ENCODE data around the gene TRIM17. TPM values are rescaled to one million over a fixed set of nuclear protein-coding genes. Genes with fewer than 3 reads are reported as not detected.

The TRIM17 gene
- total and polyA plus RNA-seq, 10 donors = 0.36 to 7.1 (median 4.7) TPM

DNA sequence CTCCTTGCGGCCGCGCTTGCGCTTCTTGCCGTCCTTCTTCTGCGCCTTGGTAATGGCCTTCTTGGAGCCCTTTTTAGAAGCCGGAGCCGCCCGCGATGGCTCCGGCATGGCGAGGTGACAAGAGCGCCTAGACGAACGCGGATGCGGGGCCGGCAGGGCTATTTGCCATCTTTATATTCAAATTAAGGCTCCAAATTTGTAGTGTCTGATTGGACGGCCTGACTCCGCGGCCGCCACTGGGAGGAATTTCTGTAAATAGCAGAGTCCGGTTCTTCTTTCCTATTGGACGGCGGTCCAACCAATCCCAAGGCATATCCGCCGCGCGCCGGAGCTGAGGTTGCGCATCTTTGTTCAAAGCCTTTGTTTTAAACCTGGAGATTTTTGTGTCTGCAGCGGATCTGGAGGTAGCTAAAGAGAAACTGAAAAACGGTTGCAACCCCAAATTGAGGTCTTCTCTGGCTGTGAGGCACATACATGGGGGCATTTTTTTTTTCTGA lies 47.9 kb upstream of the TRIM17 start:
- peak overlapping the region; percentile 16 to 69 (median 40) for H3K4me3 ChIP-seq
- intact Hi-C loops (cut with DNase I; ENCODE audit: low total_unique reads) = no loop called here
- WGBS, 5 donors = 1 to 4% (median 2%) methylated on average over 23 to 33 of the region's 33 CpGs
- H3K27ac ChIP-seq = peak overlapping the region in 4 of 8 donors; percentile 50 to 67 (median 64)
- TF ChIP-seq POLR2AphosphoS5 (IDR thresholded peaks at IDR 0.05) (peak; percentile 50 to 85 (median 75)), POLR2A (IDR thresholded peaks at IDR 0.05) (peak in 1 of 3 donors; percentile 42)
- TF ChIP-seq, protein P1, sequence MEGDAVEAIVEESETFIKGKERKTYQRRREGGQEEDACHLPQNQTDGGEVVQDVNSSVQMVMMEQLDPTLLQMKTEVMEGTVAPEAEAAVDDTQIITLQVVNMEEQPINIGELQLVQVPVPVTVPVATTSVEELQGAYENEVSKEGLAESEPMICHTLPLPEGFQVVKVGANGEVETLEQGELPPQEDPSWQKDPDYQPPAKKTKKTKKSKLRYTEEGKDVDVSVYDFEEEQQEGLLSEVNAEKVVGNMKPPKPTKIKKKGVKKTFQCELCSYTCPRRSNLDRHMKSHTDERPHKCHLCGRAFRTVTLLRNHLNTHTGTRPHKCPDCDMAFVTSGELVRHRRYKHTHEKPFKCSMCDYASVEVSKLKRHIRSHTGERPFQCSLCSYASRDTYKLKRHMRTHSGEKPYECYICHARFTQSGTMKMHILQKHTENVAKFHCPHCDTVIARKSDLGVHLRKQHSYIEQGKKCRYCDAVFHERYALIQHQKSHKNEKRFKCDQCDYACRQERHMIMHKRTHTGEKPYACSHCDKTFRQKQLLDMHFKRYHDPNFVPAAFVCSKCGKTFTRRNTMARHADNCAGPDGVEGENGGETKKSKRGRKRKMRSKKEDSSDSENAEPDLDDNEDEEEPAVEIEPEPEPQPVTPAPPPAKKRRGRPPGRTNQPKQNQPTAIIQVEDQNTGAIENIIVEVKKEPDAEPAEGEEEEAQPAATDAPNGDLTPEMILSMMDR (IDR thresholded peaks at IDR 0.05 in 8 of 11, conservative IDR thresholded peaks at IDR 0.05 in 3 of 11) = peak in 1 of 11 experiments; percentile 10
- H3K9me3 ChIP-seq = no peaks in the 10 kb centered on the region
- peak; percentile 90 for DNase-seq
- peaks cover 6 to 39% (median 27%) of the 10 kb centered on the region in 6 donors for H3K4me1 ChIP-seq
- no peaks in the 10 kb centered on the region for H3K36me3 ChIP-seq
- H3K27me3 ChIP-seq (replicated peaks in 1 of 7) = peaks cover 0 to 97% (median 34%) of the 10 kb centered on the region in 7 donors

DNA sequence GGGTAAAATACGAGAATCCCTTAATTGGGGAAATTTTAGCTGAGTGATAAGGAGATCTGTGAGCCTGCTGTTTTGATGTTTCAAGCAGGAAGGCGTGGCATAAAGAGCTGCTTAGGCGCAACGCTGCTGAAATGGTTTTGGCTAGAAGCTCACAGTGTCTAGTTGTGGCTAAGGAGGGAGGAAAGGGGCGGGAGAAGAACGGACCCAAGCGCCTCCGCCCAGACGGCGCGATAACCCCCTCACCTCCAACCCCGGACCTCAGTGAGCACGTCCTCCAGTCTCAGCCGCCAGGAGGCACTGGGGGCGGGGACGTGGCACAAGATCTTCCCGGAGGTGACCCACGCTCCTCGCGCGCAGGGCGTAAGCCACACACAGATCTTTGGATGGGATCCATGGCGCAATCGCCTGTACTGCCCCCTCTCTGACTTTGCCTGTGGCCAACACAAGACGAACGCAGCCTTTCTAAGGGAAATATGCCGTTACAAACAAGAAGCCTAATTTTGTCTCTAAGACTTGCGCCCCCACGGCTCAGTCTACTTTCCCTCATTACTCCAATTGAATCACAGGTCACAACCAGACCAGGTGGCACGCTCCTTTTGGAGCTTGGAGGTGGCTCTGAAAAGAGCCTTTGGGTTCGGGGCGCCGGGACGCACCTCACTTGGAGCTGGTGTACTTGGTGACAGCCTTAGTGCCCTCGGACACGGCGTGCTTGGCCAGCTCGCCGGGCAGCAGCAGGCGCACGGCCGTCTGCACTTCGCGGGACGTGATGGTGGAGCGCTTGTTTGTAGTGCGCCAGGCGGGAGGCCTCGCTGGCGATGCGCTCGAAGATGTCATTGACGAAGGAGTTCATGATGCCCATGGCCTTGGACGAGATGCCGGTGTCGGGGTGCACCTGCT lies 47.1 kb upstream of the TRIM17 start:
- H3K27ac ChIP-seq = peak overlapping the region in 6 of 8 donors; percentile 13 to 67 (median 55)
- DNase-seq = peak; percentile 83
- no peaks in the 10 kb centered on the region for H3K9me3 ChIP-seq
- 2 to 4% (median 3%) methylated on average over 17 to 56 of the region's 56 CpGs for WGBS, 5 donors
- peak overlapping the region; percentile 16 to 69 (median 40) for H3K4me3 ChIP-seq
- intact Hi-C loops (cut with DNase I; ENCODE audit: low total_unique reads) = no loop called here
- no peaks in the 10 kb centered on the region for H3K36me3 ChIP-seq
- TF ChIP-seq, protein P1 (IDR thresholded peaks at IDR 0.05 in 8 of 11, conservative IDR thresholded peaks at IDR 0.05 in 3 of 11) = peak in 4 of 11 experiments; percentile 9 to 32 (median 20)
- TF ChIP-seq POLR2AphosphoS5 (IDR thresholded peaks at IDR 0.05) (peak in 2 of 3 donors; percentile 60 to 73), POLR2A (IDR thresholded peaks at IDR 0.05) (no peak)
- peaks cover 0 to 97% (median 28%) of the 10 kb centered on the region in 7 donors for H3K27me3 ChIP-seq (replicated peaks in 1 of 7)
- peaks cover 10 to 47% (median 34%) of the 10 kb centered on the region in 6 donors for H3K4me1 ChIP-seq

DNA sequence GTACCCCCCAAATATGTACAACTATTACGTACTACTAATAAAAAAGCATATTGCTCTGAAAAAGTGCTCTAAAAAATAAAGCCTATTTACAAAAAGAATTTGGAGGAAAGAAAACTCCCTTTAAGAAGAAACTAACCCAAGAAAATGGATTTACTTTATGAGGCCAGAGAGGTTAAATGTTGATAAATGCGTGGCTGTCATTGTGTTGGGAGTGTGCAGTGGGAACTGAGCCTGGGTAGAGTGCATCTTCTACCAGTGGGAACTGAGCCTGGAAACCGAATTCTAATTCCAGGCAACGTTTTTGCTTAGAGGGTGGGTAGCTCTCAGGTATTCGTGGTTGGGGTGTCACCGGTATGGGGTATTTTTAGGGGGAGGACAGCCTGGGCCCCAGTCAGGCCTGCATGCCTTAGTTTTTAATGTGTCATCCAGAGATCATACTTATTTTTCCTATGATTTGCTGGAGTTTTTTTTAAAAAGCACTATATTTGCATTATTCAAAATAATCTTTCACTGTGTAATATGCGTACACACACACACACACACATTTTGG lies 46.4 kb upstream of the TRIM17 start:
- Histone ChIP-seq H3K4me3 (peak overlapping the region in 3 of 8 donors; percentile 40 to 69 (median 45)), H3K9me3 (no peaks in the 10 kb centered on the region), H3K4me1 (peaks cover 10 to 54% (median 37%) of the 10 kb centered on the region in 6 donors), H3K27me3 (replicated peaks in 1 of 7) (peaks cover 0 to 97% (median 28%) of the 10 kb centered on the region in 7 donors), H3K27ac (peak overlapping the region in 5 of 8 donors; percentile 20 to 67 (median 60)), H3K36me3 (no peaks in the 10 kb centered on the region)
- TF ChIP-seq, protein P1 (IDR thresholded peaks at IDR 0.05 in 8 of 11, conservative IDR thresholded peaks at IDR 0.05 in 3 of 11) = no peak
- TF ChIP-seq POLR2AphosphoS5 (IDR thresholded peaks at IDR 0.05) = no peak
- no peak for TF ChIP-seq POLR2A (IDR thresholded peaks at IDR 0.05)
- no peak for DNase-seq
- intact Hi-C loops (cut with DNase I; ENCODE audit: low total_unique reads) = no loop called here
- WGBS, 5 donors = 55 to 64% (median 55%) methylated on average over 7 of the region's 7 CpGs
